D341Med (cell line): Measurements from ENCODE around the gene SLC25A21.
"Not testable (repeated sequence)": the region's sequence is repeated elsewhere in the genome, so short reads cannot be mapped to it uniquely, and the experiment has no call there.

Experiments used
- DNase-seq: peaks from one replicate; pipeline ENCODE4 v3.0.0; 2012; ENCODE audit warnings: low spot score

The SLC25A21 gene

GRCh38 chr14:36707570-36707969 is 464.8 kb downstream of the SLC25A21 start:
- no peak for DNase-seq

GRCh38 chr14:36702474-36702873 is 469.9 kb downstream of the SLC25A21 start:
- DNase-seq, result no peak

GRCh38 chr14:36701132-36701531 is 471.3 kb downstream of the SLC25A21 start:
- no peak for DNase-seq

- DNase-seq, result no peak
These were observed 471.8 kb downstream of the SLC25A21 start for GRCh38 chr14:36700651-36701050.

GRCh38 chr14:36699420-36699819 is 473.0 kb downstream of the SLC25A21 start:
- DNase-seq, result not testable (repeated sequence)

- DNase-seq, result no peak
These were observed 481.9 kb downstream of the SLC25A21 start for GRCh38 chr14:36690311-36691040.

GRCh38 chr14:36684946-36685345 is 487.5 kb downstream of the SLC25A21 start:
- DNase-seq, result no peak

DNA sequence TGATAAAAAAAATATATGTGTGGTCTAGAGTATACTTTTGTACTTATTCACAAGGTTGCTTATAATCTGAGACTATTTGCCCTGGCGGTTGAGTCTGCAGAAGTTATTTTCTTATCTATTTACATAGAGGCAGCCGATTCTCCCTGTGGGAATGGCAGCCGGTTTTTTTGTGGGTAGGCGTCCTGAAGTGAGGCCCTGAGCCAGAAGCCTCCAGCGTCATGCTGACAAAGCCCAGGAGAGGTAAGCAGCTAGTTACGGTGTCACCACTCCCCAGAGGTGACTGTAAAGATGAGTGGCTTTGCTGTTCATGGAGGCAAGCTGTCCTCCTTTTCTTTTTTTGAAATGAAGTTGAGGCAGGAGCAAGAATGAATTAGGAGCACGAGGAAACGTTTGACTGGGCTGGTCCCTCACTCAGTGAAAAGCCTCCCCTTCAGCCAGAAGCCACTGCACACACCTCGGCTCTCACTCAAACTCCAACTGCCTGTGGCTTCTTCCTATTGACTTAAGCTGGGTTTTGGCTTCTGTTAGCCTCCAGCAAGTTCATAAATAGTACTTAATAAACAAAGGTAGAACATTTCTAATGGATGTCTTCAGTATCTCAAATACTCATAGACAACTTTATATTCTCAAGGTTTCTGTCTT is 489.2 kb downstream of the SLC25A21 start:
- DNase-seq, result no peak

DNA sequence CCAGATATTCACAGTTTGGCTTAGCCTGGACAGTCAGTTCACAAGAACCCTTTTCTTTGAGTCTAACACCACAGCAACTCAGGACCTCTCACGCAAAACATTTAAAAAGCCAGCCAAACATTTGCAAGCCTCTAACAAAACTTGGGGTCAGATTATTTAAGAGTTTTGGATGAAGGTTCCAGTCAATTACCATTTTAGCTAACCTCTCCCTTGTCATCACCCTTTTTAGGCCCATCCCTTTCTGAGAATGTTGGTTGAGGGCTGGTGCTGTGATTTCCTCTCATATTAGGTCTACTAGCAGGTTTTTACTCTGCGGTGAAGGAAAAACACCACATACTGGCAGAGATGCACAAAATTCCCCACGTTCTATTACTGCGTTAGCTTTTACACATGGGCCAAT is 490.1 kb downstream of the SLC25A21 start:
- DNase-seq, result no peak

DNA sequence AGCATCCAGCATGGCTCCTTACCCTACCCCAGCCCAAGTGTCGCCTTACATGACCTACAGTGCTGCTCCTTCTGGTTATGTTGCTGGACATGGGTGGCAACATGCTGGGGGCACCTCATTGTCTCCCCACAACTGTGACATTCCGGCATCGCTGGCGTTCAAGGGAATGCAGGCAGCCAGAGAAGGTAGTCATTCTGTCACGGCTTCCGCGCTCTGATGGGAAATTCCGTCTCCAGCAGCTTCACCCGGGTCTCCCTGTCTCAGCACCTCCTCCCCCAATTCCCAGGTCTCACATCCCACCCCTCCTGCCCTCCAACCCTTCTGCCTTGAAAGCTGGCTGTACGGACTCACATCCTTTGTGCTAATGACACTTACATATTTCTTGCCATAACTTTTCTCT is 496.2 kb downstream of the SLC25A21 start:
- no peak for DNase-seq

DNA sequence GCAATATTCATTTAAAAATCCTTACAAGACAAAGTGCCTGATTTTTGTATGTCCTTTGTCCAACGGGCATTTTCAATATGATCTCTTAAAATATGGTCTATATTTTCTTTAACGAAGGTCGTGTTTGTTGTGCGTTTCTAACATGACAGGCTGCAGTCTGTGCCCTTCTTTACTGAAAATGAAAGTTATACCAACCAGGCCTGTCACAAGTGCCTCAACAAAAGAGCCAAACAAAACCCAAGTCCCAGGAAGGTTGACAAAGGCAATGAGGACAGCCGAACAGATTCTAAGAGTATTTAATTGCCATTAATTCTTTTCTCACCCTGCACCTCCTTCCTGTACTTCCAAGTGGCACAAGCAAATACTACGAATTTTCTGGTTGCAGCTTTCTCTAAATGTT is 496.8 kb downstream of the SLC25A21 start:
- no peak for DNase-seq

DNA sequence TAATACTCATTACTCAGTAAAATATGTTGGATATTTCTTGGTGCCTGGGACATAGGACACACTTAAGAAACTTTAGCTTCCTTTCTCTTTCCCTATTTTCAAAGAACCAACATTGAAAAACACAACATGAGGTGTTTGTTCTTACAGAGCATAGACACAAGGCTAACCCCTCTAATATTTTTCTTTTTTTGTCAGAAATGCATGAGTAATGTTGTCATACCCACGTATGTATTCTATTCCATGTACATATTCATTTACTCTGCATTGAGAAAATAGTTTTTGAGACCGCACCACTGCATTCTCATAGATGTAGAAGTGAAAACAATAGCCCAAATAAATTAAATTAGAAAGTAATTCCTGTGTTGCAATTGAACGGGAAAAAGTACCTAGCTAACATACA is 497.7 kb downstream of the SLC25A21 start:
- DNase-seq, result no peak

DNA sequence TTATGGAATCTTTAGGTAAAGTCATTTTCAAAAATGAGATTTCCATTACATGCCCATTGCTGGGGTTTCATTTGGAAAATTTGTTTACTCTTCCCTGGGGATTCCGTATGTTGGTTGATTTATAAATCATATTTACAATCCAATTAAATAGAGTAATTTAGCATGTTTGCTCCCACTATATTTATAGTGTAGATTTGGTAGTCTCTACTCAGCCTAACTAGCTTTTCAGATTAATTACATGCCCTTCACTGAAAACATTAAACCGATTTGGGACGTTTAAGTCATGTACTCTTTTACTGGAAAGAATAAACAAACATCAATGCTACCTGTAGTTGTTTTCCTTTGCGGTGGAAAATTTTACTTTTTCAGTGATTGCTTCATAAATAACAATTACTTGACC is 500.3 kb downstream of the SLC25A21 start:
- no peak for DNase-seq

DNA sequence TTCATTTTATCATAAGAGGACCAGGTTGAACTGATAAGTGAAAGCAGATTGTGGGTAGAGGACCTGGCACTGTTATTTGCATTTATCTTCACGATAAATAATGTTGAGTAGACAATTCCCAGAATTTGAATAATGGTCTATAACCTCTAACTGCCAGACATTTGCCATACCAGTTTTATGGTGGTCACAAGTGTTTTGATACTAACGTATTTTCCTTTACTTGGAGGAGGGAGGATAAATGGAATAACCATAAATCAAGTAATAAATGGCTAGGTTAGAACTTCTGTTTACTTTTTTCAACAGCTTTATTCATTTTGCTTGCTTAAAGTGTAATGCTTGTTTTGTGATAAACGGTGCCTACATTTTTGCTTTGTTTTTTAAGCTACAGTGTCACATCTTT is 501.3 kb downstream of the SLC25A21 start:
- DNase-seq, result no peak

- no peak for DNase-seq
These were observed 504.7 kb downstream of the SLC25A21 start for GRCh38 chr14:36667679-36668078.

GRCh38 chr14:36666416-36667206 is 505.8 kb downstream of the SLC25A21 start:
- DNase-seq, result no peak

- DNase-seq, result no peak
These were observed 506.5 kb downstream of the SLC25A21 start for GRCh38 chr14:36665887-36666415.

GRCh38 chr14:36664322-36665193 is 507.8 kb downstream of the SLC25A21 start:
- DNase-seq, result no peak

GRCh38 chr14:36663404-36664321 is 508.7 kb downstream of the SLC25A21 start:
- DNase-seq, result no peak

DNA sequence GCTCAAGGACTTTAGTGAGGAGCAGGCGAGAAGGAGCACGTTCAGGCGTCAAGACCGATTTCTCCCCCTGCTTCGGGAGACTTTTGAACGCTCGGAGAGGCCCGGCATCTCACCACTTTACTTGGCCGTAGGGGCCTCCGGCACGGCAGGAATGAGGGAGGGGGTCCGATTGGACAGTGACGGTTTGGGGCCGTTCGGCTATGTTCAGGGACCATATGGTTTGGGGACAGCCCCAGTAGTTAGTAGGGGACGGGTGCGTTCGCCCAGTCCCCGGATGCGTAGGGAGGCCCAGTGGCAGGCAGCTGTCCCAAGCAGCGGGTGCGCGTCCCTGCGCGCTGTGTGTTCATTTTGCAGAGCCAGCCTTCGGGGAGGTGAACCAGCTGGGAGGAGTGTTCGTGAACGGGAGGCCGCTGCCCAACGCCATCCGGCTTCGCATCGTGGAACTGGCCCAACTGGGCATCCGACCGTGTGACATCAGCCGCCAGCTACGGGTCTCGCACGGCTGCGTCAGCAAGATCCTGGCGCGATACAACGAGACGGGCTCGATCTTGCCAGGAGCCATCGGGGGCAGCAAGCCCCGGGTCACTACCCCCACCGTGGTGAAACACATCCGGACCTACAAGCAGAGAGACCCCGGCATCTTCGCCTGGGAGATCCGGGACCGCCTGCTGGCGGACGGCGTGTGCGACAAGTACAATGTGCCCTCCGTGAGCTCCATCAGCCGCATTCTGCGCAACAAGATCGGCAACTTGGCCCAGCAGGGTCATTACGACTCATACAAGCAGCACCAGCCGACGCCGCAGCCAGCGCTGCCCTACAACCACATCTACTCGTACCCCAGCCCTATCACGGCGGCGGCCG is 509.6 kb downstream of the SLC25A21 start:
- no peak for DNase-seq
